Natural killer cell (primary cell): Measurements from ENCODE around the gene ATP13A1. TPM values are rescaled to one million over a fixed set of nuclear protein-coding genes. Genes with fewer than 3 reads are reported as not detected.
A peak's percentile ranks its signal among the peaks of the same experiment; 100 is the strongest.

Source experiments
- ATAC-seq, 3 donors: fragments of 150-1000 bp in 2 of 3; fragments of 200-7000 bp in 1 of 3; cut with Tn5 transposase; 1 replicate in 1 of 3; 2 replicates in 2 of 3; pipeline ENCODE4 v1.10.0; 2021; ENCODE audit warnings: mild to moderate bottlenecking in 2 of 3, moderate library complexity in 2 of 3
- DNase-seq, 2 donors: peaks; one replicate each; pipeline versions ENCODE4 v3.0.0 to v3.0.0-alpha.2; 2013 to 2021; ENCODE audit warnings: mixed read lengths in 1 of 2
- H3K27ac ChIP-seq: one replicate; pipeline ENCODE4 v1.5.1; 2013; ENCODE audit warnings: mild to moderate bottlenecking, low read length
- H3K27me3 ChIP-seq: one replicate; pipeline ENCODE4 v1.6.1; 2013; ENCODE audit warnings: low read length; ENCODE audit not compliant: control insufficient read depth, insufficient read depth
- H3K36me3 ChIP-seq: one replicate; pipeline ENCODE4 v1.6.1; 2013; ENCODE audit warnings: low read length; ENCODE audit not compliant: control insufficient read depth, insufficient read depth
- H3K4me1 ChIP-seq: one replicate; pipeline ENCODE4 v1.6.1; 2013; ENCODE audit warnings: low read length; ENCODE audit not compliant: control insufficient read depth, insufficient read depth
- H3K4me3 ChIP-seq: one replicate; pipeline ENCODE4 v1.5.1; 2013; ENCODE audit warnings: low read length
- H3K9me3 ChIP-seq: one replicate; pipeline ENCODE4 v1.6.1; 2013; ENCODE audit warnings: low read length; ENCODE audit not compliant: control insufficient read depth, insufficient read depth
- H3K27ac Mint-ChIP-seq, 2 donors: one replicate each; pipeline ENCODE4 v1.8.0; 2022; ENCODE audit warnings: mild to moderate bottlenecking in 2 of 2, mixed read lengths in 2 of 2, moderate library complexity in 1 of 2
- H3K27me3 Mint-ChIP-seq, 2 donors: one replicate each; pipeline ENCODE4 v1.8.0; 2022; ENCODE audit warnings: low read depth in 2 of 2, mixed read lengths in 2 of 2
- H3K36me3 Mint-ChIP-seq: one replicate; pipeline ENCODE4 v1.8.0; 2022; ENCODE audit warnings: mixed read lengths
- H3K4me1 Mint-ChIP-seq, 2 donors: one replicate each; pipeline ENCODE4 v1.8.0; 2022; ENCODE audit warnings: mixed read lengths in 2 of 2
- H3K4me3 Mint-ChIP-seq: one replicate; pipeline ENCODE4 v1.8.0; 2022; ENCODE audit warnings: mild to moderate bottlenecking, moderate library complexity, mixed read lengths
- H3K9me3 Mint-ChIP-seq, 2 donors: one replicate each; pipeline ENCODE4 v1.8.0; 2022; ENCODE audit warnings: mixed read lengths in 2 of 2
- WGBS: methylation state at CpG from one replicate; pipeline ENCODE4 v1.1.7; 2013; ENCODE audit warnings: missing lambda C conversion rate; ENCODE audit not compliant: insufficient coverage; 5-methylcytosine and 5-hydroxymethylcytosine counted together
- intact Hi-C: fragments of 100-400 bp; cut with micrococcal nuclease; formaldehyde crosslinking; loops from one replicate; pipeline ENCODE4 v1.14.2; 2022
- total RNA-seq, 4 donors: library from RNA; stranded (reverse); fragments of 120-200 nt in 1 of 4; gene quantifications; one replicate each; pipeline versions ENCODE4 v1.2.3 to v1.2.4, GENCODE V29; 2013 to 2022
- TF ChIP-seq, protein P1 (sequence below): fragments of 200-600 bp; IDR thresholded peaks from one replicate; pipeline ENCODE4 v1.8.0; 2022; ENCODE audit warnings: antibody characterized with exemption

Gene ATP13A1
- total RNA-seq, 3 donors from 2014 or later (not counting 1 experiment from before 2014, with no cell fraction given) = 58.1 to 73.2 (median 67.7) TPM

GRCh38 chr19:19623383-19623782, 40.1 kb downstream of the ATP13A1 start:
- Histone ChIP-seq H3K27me3 (no peaks in the 10 kb centered on the region), H3K27ac (no peak overlapping the region), H3K4me1 (peaks cover 24% of the 10 kb centered on the region), H3K9me3 (no peaks in the 10 kb centered on the region), H3K36me3 (no peaks in the 10 kb centered on the region), H3K4me3 (no peak overlapping the region)
- Mint-ChIP-seq H3K4me1 (peaks cover 26 to 28% of the 10 kb centered on the region in 2 donors), H3K36me3 (no peaks in the 10 kb centered on the region), H3K27me3 (no peaks in the 10 kb centered on the region), H3K27ac (no peak overlapping the region), H3K4me3 (no peak overlapping the region), H3K9me3 (no peaks in the 10 kb centered on the region)
- intact Hi-C loops = no loop called here
- TF ChIP-seq, protein P1, sequence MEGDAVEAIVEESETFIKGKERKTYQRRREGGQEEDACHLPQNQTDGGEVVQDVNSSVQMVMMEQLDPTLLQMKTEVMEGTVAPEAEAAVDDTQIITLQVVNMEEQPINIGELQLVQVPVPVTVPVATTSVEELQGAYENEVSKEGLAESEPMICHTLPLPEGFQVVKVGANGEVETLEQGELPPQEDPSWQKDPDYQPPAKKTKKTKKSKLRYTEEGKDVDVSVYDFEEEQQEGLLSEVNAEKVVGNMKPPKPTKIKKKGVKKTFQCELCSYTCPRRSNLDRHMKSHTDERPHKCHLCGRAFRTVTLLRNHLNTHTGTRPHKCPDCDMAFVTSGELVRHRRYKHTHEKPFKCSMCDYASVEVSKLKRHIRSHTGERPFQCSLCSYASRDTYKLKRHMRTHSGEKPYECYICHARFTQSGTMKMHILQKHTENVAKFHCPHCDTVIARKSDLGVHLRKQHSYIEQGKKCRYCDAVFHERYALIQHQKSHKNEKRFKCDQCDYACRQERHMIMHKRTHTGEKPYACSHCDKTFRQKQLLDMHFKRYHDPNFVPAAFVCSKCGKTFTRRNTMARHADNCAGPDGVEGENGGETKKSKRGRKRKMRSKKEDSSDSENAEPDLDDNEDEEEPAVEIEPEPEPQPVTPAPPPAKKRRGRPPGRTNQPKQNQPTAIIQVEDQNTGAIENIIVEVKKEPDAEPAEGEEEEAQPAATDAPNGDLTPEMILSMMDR = no peak
- DNase-seq (no peak), ATAC-seq (no peak)
- WGBS = 84% methylated on average over 5 of the region's 5 CpGs

GRCh38 chr19:19619849-19620210, 43.6 kb downstream of the ATP13A1 start:
- Mint-ChIP-seq H3K27ac (peak overlapping the region; percentile 29 to 94), H3K4me1 (peaks cover 35 to 39% of the 10 kb centered on the region in 2 donors), H3K27me3 (no peaks in the 10 kb centered on the region), H3K9me3 (no peaks in the 10 kb centered on the region), H3K36me3 (no peaks in the 10 kb centered on the region), H3K4me3 (no peak overlapping the region)
- no peaks in the 10 kb centered on the region for H3K27me3 ChIP-seq
- H3K4me3 ChIP-seq = no peak overlapping the region
- H3K4me1 ChIP-seq = peaks cover 29% of the 10 kb centered on the region
- no peak overlapping the region for H3K27ac ChIP-seq
- no peaks in the 10 kb centered on the region for H3K9me3 ChIP-seq
- H3K36me3 ChIP-seq = no peaks in the 10 kb centered on the region
- no peak for ATAC-seq
- intact Hi-C loops = loop anchor here (2.0 kb wide), 1 partner anchor 201 kb away; the partner anchor contains the start of gene ZNF506
- DNase-seq = no peak
- TF ChIP-seq, protein P1 = no peak
- 96% methylated on average over 7 of the region's 7 CpGs for WGBS

GRCh38 chr19:19619181-19619848, 44.2 kb downstream of the ATP13A1 start:
- peak overlapping the region; percentile 22 for H3K4me3 ChIP-seq
- no peaks in the 10 kb centered on the region for H3K36me3 Mint-ChIP-seq
- ATAC-seq = no peak

More at GRCh38 chr19:19619181-19619848, 44.2 kb downstream of the ATP13A1 start:
- 82% methylated on average over 21 of the region's 21 CpGs for WGBS
- Histone ChIP-seq H3K4me1 (peaks cover 34% of the 10 kb centered on the region), H3K27me3 (no peaks in the 10 kb centered on the region), H3K9me3 (no peaks in the 10 kb centered on the region), H3K27ac (peak overlapping the region; percentile 47), H3K36me3 (no peaks in the 10 kb centered on the region)
- no peaks in the 10 kb centered on the region for H3K9me3 Mint-ChIP-seq
- no peaks in the 10 kb centered on the region for H3K27me3 Mint-ChIP-seq
- H3K27ac Mint-ChIP-seq = peak overlapping the region; percentile 90 to 94
- TF ChIP-seq, protein P1 = no peak
- DNase-seq = no peak
- intact Hi-C loops = loop anchor here (2.0 kb wide), 1 partner anchor 201 kb away; the partner anchor contains the start of gene ZNF506
- peak overlapping the region; percentile 92 for H3K4me3 Mint-ChIP-seq
- H3K4me1 Mint-ChIP-seq = peaks cover 35 to 39% of the 10 kb centered on the region in 2 donors
